Stimulated activated CD4-positive, alpha-beta T cell treated with anti-CD3 and anti-CD28 coated beads, Interleukin-12 subunit alpha, Interleukin-12 subunit beta, amount 100 ng/mL, for 24 hours (primary cell): ENCODE data around the gene MAGI1.

Source experiments
- DNase-seq, 2 experiments: peaks; one replicate each; pipeline ENCODE4 v3.0.0-alpha.2; 2020; ENCODE audit warnings: low read depth in 2 of 2

Gene MAGI1

GRCh38 chr3:66014056-66014455, 24.7 kb downstream of the MAGI1 start:
- DNase-seq: no peak

DNA sequence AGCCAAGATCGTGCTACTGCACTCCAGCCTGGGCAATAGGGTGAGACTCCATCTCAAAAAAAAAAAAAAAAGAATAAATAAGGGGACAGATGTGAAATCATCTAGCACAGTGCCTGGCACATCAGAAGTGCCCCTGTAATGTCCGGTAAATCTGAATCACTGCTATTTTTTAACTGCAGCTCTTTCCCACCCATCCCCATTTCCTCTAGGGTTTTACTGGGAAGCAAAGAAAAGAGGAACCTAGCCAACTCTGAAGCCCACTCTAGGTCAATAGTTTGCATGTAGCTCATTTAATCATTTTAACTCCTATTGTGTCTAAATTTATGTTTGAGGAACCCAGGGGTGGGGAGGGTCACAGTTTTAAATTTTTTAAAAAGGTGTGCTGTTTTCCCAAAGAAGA, 26.0 kb downstream of the MAGI1 start:
- DNase-seq: no peak

DNA sequence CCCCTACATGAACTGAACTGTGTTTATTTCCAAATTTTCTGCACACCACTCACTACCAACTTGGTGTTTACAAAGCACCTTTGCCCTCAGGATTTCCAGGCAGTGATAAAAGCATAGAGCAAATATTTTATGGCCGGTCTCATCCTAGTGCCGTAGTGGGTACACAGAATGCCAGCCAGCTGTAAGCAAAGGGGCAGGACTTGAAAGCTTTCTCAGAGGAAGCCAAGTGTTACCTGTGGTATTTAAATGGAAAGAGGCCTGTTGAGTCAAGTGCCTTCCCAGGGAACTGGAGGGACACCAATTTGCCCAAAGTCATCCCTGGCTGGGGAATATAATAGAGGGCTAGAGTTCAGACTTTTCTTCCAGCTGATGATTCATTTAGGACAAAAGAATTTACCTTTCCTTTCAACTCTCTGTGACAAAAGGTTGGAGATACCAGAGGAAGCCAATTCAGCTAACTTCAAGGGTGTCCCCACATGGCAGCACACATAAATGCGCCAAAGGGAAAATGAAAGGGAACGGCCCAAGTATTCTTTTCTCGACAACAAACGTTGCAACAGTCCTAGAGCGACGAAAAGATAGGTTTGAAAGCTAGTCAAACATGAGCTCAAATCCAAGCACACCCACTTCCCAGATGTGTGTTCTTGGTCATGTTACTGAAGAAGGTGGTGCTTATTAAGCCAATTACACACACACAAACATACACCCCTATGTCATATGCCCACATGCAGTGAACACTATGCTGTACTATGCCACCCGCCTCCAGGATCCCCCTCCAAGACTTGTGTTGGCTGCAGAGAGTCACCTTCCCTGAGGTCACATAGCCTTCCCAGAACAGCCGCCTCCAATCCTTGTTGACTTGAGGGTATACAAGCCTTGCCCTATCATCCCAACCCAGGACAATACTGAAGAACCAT, 27.7 kb downstream of the MAGI1 start:
- DNase-seq: no peak

- DNase-seq: no peak
These were observed 28.4 kb downstream of the MAGI1 start for GRCh38 chr3:66010348-66010738.

- no peak for DNase-seq
These were observed 34.5 kb downstream of the MAGI1 start for GRCh38 chr3:66004244-66004643.

DNA sequence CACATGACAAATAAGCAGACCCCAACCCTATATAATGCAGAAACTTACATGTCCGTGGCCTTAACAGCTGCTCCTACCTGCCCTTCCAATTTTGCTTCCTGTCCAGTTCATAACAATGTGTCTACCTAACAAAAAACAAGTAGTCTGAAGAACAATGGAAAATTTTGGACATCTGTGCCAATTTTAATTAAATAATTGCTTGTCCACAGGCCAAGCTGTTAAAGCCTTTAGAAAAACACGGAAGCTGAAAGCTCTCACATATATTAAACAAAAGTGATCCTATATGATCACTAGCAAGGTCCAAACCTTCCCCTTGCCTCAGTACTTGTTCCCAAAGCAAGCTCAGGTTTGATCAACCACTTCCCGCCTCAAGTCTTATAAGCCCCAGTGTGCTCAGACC, 37.1 kb downstream of the MAGI1 start:
- no peak for DNase-seq

DNA sequence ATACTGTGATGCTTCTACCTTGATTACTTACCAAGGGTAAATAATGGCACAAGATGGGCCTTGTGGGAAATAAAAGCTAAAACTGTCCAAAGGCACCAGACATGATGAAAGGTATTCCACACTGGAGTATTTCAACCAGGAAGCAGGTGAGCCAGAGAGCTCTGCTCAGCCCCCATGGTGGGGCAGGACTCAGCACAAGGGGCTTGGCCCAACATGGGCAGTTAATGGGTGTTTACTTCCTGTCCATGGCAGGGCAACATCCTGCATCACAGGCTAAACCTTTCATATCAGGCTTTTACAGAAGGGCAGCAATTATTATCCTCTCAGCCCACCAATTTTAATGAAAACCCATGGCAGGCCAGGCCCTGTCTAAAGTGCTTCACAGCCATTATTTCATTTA, 38.2 kb downstream of the MAGI1 start:
- DNase-seq: no peak

GRCh38 chr3:65999606-66000005, 39.1 kb downstream of the MAGI1 start:
- DNase-seq: no peak

DNA sequence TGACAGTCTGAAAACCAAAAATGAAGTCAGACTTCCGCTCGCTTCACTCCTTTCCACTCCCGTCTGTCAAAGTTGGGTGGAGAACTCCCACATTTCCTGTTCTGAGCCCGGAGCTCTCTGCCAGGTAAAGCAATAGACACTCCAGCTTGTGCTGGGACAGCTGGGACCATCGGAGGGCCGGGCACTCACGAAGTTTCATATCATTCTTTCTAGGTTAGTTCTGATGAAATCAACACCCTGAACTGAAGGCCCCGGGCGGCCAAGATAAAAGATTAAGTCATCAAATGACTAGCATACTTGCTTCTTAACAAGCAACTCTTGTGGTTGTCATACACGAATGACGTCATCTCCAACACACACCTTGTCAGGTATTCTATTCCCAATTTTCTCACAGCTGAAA, 42.1 kb downstream of the MAGI1 start:
- DNase-seq: no peak

DNA sequence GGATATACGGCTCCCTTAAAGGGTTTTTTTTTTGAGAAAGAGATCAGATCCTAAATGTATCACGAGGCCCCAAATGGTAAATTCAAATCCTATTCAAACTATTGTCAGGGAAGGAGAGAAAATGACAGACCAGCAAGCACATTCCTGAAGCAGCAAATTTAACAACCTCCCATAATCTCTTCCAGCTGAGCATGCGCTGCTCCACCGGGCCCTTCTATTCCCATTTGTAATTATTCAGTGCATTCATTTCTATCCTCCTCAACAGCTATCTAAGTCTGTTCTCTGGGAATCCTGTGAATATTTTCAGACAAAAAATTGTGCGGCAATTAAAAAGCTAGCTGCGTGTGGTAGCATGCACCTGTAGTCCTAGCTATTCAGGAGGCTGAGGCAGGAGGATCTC, 43.2 kb downstream of the MAGI1 start:
- no peak for DNase-seq

GRCh38 chr3:65995030-65995429, 43.7 kb downstream of the MAGI1 start:
- DNase-seq: no peak

- DNase-seq: no peak
These were observed 45.4 kb downstream of the MAGI1 start for GRCh38 chr3:65993134-65993900.

GRCh38 chr3:65992106-65992505, 46.6 kb downstream of the MAGI1 start:
- no peak for DNase-seq

DNA sequence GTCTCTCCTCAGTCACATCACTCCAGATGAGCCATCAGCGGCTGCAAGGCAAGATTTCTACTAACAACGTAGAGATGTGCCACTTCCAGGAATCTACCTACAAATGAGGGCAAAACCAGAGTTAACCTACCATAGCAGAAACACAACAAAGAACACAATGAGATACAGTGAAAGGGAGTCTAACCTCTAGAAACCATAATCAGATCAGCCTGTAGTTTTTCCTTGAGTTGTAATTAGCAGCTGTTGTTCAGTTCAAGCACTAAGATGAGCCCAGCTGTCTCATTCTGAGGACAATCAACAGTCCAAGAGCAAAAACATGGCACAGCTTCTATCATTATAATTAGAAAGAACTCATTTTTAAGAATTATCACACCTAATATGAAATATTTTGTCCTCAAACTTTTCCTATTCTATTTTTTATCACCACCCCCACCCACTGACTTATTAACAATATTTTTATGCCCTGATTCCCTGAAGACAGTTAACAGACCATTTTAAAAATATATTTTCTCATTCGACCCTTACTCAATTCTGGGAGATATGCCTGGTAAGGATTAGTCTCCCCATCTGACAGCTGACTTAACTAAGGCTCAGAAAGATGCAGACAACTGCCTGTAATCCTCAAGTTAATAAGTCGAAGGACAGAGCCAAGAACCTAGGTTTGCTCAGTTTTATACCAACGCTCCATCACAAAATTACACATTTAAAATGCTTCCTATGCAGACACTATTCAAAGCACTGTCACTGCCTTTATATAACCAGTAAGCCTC, 50.1 kb downstream of the MAGI1 start:
- DNase-seq: no peak

GRCh38 chr3:65986285-65986684, 52.4 kb downstream of the MAGI1 start:
- no peak for DNase-seq

DNA sequence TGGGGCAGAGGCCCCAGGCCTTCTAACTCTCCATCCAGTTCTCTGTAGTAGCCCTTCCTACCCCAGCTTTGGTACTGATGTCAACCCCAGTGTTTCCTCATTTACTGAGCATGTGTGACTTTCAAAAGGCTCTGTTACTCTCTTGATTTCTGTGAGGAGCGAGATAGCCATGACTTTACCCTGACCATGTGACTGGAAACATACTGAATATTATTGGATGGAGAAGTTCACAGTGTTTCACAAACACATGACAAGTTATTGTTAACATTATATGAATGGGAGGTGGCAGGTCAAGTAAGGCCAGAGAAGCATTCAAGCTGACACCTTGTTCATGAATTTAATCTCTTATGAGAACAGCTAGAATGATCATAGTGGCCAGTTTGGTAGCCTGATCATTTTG, 53.7 kb downstream of the MAGI1 start:
- no peak for DNase-seq

GRCh38 chr3:65983100-65983499, 55.6 kb downstream of the MAGI1 start:
- no peak for DNase-seq

GRCh38 chr3:65979731-65980130, 59.0 kb downstream of the MAGI1 start:
- DNase-seq: no peak

GRCh38 chr3:65979162-65979561, 59.6 kb downstream of the MAGI1 start:
- DNase-seq: no peak

- DNase-seq: no peak
These were observed 60.6 kb downstream of the MAGI1 start for GRCh38 chr3:65978116-65978515.

DNA sequence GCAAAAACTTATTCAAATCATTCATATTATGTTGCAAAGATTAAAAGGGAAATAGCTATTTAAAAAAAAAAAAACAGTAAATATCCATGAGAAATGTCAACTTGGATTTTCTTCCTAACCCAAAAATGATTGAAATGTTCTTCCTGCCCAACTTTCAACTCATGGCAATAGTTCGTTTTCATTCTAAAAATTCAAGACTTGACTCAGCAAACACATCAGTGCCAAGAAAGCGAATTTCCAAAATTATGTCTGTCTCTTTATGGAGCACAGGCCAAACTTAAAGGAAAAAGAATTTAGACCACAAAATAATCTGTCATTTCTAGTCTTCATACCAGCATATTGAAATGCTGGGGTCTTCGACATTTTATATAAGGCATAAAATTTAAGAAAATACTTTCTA, 63.7 kb downstream of the MAGI1 start:
- DNase-seq: no peak

GRCh38 chr3:65974509-65974908, 64.2 kb downstream of the MAGI1 start:
- DNase-seq: no peak
